Neural cell (in vitro differentiated cells): ENCODE data around the gene SMAD2. TPM values are rescaled to one million over a fixed set of nuclear protein-coding genes. Genes with fewer than 3 reads are reported as not detected.

Source experiments
- H2AFZ ChIP-seq: fragments of 200-600, 300-800 bp; sonication (generic), shearing (Covaris generic); 2 replicates; pipeline ENCODE4 v1.6.0; 2014; ENCODE audit warnings: low read depth, mild to moderate bottlenecking, antibody characterized with exemption, low read length, moderate library complexity
- H3F3A ChIP-seq: fragments of 200-600 bp; shearing (Covaris generic); 2 replicates; pipeline ENCODE4 v1.6.1; 2016; ENCODE audit warnings: mild to moderate bottlenecking, moderate library complexity, mixed read lengths, antibody characterized with exemption, low read length; ENCODE audit not compliant: insufficient read depth, poor library complexity, severe bottlenecking
- H3K27ac ChIP-seq: fragments of 200-600, 300-800 bp; sonication (generic), shearing (Covaris generic); 2 replicates; pipeline ENCODE4 v1.5.1; 2014; ENCODE audit warnings: mild to moderate bottlenecking, low read length, moderate library complexity
- H3K27me3 ChIP-seq: fragments of 300-800, 200-600 bp; sonication (generic), shearing (Covaris generic); 2 replicates; pipeline ENCODE4 v1.6.0; 2014; ENCODE audit warnings: mild to moderate bottlenecking, low read depth, low read length, moderate library complexity; ENCODE audit not compliant: insufficient read depth
- H3K36me3 ChIP-seq: fragments of 300-800, 200-600 bp; sonication (generic), shearing (Covaris generic); 2 replicates; pipeline ENCODE4 v1.5.1; 2014; ENCODE audit warnings: mild to moderate bottlenecking, antibody characterized with exemption, low read length, moderate library complexity; ENCODE audit not compliant: insufficient read depth
- H3K4me2 ChIP-seq: fragments of 300-800, 200-600 bp; sonication (generic), shearing (Covaris generic); 2 replicates; pipeline ENCODE4 v1.6.0; 2014; ENCODE audit warnings: mild to moderate bottlenecking, low read length
- H3K4me3 ChIP-seq: fragments of 300-800, 200-600 bp; sonication (generic), shearing (Covaris generic); 2 replicates; pipeline ENCODE4 v1.5.1; 2014; ENCODE audit warnings: mild to moderate bottlenecking, low read length, moderate library complexity
- H3K79me2 ChIP-seq: fragments of 200-600 bp; shearing (Covaris generic); replicated peaks from 2 replicates; pipeline ENCODE4 v1.6.0; 2014; ENCODE audit warnings: mild to moderate bottlenecking, low read length, moderate library complexity; ENCODE audit not compliant: insufficient read depth
- H3K9ac ChIP-seq: fragments of 300-800, 200-600 bp; sonication (generic), shearing (Covaris generic); 2 replicates; pipeline ENCODE4 v1.6.1; 2016; ENCODE audit warnings: mild to moderate bottlenecking, low read length, mixed read lengths
- H3K9me2 ChIP-seq: fragments of 200-600 bp; shearing (Covaris generic); 2 replicates; pipeline ENCODE4 v1.6.1; 2016; ENCODE audit warnings: mild to moderate bottlenecking, low read length, mixed read lengths; ENCODE audit not compliant: insufficient read depth
- H3K9me3 ChIP-seq: fragments of 200-600, 300-800 bp; sonication (generic), shearing (Covaris generic); 2 replicates; pipeline ENCODE4 v1.6.1; 2016; ENCODE audit warnings: mild to moderate bottlenecking, mixed run types, low read length, moderate library complexity, mixed read lengths
- H4K20me1 ChIP-seq: fragments of 200-600 bp; shearing (Covaris generic); 2 replicates; pipeline ENCODE4 v1.6.1; 2016; ENCODE audit warnings: mild to moderate bottlenecking, mixed run types; ENCODE audit not compliant: insufficient read depth
- CTCF ChIP-seq: fragments of 450-650 bp; IDR thresholded peaks from 2 replicates; pipeline ENCODE4 v1.5.1; 2014; ENCODE audit warnings: antibody characterized with exemption, mild to moderate bottlenecking, moderate library complexity; ENCODE audit not compliant: poor library complexity, severe bottlenecking
- EP300 ChIP-seq: fragments of 450-650 bp; conservative IDR thresholded peaks from 2 replicates; pipeline ENCODE4 v1.6.1; 2014; ENCODE audit warnings: antibody characterized with exemption, mild to moderate bottlenecking, moderate library complexity; ENCODE audit not compliant: poor library complexity, severe bottlenecking
- EZH2 ChIP-seq: fragments of 200-600, 300-800 bp; shearing (Covaris generic), sonication (generic); IDR thresholded peaks from 2 replicates; pipeline ENCODE4 v1.6.1; 2014; ENCODE audit warnings: antibody characterized with exemption, low read length, borderline replicate concordance, mild to moderate bottlenecking; ENCODE audit not compliant: insufficient read depth, poor library complexity, severe bottlenecking
- MXI1 ChIP-seq: fragments of 450-650 bp; conservative IDR thresholded peaks from 2 replicates; pipeline ENCODE4 v1.6.1; 2014; ENCODE audit warnings: antibody characterized with exemption, mild to moderate bottlenecking; ENCODE audit not compliant: poor library complexity, severe bottlenecking
- POLR2AphosphoS5 ChIP-seq: IDR thresholded peaks from 2 replicates; pipeline ENCODE4 v1.6.1; 2012
- RAD21 ChIP-seq: fragments of 450-650 bp; conservative IDR thresholded peaks from 2 replicates; pipeline ENCODE4 v1.6.1; 2014; ENCODE audit warnings: antibody characterized with exemption, mild to moderate bottlenecking, moderate library complexity
- REST ChIP-seq: IDR thresholded peaks from 2 replicates; pipeline ENCODE4 v1.6.1; 2012; ENCODE audit warnings: borderline replicate concordance
- SMC3 ChIP-seq: fragments of 450-650 bp; conservative IDR thresholded peaks from 2 replicates; pipeline ENCODE4 v1.6.1; 2014; ENCODE audit warnings: antibody characterized with exemption, mild to moderate bottlenecking, moderate library complexity; ENCODE audit not compliant: poor library complexity
- TAF1 ChIP-seq: IDR thresholded peaks from 2 replicates; pipeline ENCODE4 v1.6.1; 2012; ENCODE audit warnings: low read depth
- polyA minus RNA-seq: library from RNA; depleted of rRNA, polyadenylated mRNA; stranded (reverse); fragments of >200 nt; gene quantifications from 2 replicates; pipeline ENCODE4 v1.2.3, GENCODE V29; 2014
- polyA plus RNA-seq: library from polyadenylated mRNA; depleted of rRNA; stranded (reverse); fragments of >200 nt; gene quantifications from 2 replicates; pipeline ENCODE4 v1.2.3, GENCODE V29; 2014

The SMAD2 gene
- polyA plus RNA-seq = 55.6 and 64.7 TPM in 2 replicates
- 118 and 194 TPM in 2 replicates for polyA minus RNA-seq

GRCh38 chr18:47930199-47930930 lies at the start of gene SMAD2:
Gene SMAD2 (minus strand): TSS chr18:47930659. CDS start chr18:47896756, 33,903 bp downstream.
- Histone ChIP-seq H3K9ac (peak within 1 kb of the TSS; percentile 81), H3K36me3 (no peaks in the 10 kb centered on the region), H3F3A (peaks cover 4% of the 10 kb centered on the region), H3K9me3 (no peaks in the 10 kb centered on the region), H3K4me3 (peak within 1 kb of the TSS; percentile 96), H3K4me2 (peak within 1 kb of the TSS; percentile 98), H3K79me2 (peaks cover 48% of the 10 kb centered on the region), H3K27me3 (no peaks in the 10 kb centered on the region), H4K20me1 (peaks cover 5% of the 10 kb centered on the region), H3K9me2 (no peaks in the 10 kb centered on the region), H2AFZ (peak within 1 kb of the TSS; percentile 73), H3K27ac (peak within 1 kb of the TSS; percentile 72)
- TF ChIP-seq CTCF (peak; percentile 2), EZH2 (no peak), RAD21 (no peak), REST (peak; percentile 14), POLR2AphosphoS5 (peak; percentile 43), MXI1 (peak; percentile 46)

GRCh38 chr18:47979611-47980200 lies 49.2 kb upstream of the SMAD2 start:
- Histone ChIP-seq H3K9me3 (no peaks in the 10 kb centered on the region), H3K4me3 (no peak overlapping the region), H3K9ac (no peak overlapping the region), H4K20me1 (no peaks in the 10 kb centered on the region), H3K9me2 (no peaks in the 10 kb centered on the region), H3K4me2 (no peak overlapping the region), H3K27me3 (no peaks in the 10 kb centered on the region), H3K36me3 (no peaks in the 10 kb centered on the region), H3F3A (no peaks in the 10 kb centered on the region), H2AFZ (no peak overlapping the region), H3K79me2 (no peaks in the 10 kb centered on the region), H3K27ac (no peak overlapping the region)
- TF ChIP-seq EZH2 (no peak), TAF1 (no peak), EP300 (no peak), RAD21 (no peak), CTCF (no peak), POLR2AphosphoS5 (no peak), SMC3 (no peak), MXI1 (no peak), REST (no peak)
